GM21381 (cell line): ENCODE measurements around the gene NBPF4.
"Not testable (repeated sequence)": the region's sequence is repeated elsewhere in the genome, so short reads cannot be mapped to it uniquely, and the experiment has no call there.

Source experiments
- ATAC-seq: cut with Tn5 transposase; IDR thresholded peaks from one replicate; pipeline ENCODE4 v1.9.1; 2021; ENCODE audit warnings: mild to moderate bottlenecking, moderate library complexity; ENCODE audit not compliant: unreplicated experiment

Gene NBPF4

GRCh38 chr1:108243976-108244375 lies at the start of gene NBPF4:
NBPF4 (minus strand) TSS chr1:108244076; CDS start chr1:108243761, 315 bp downstream.
- ATAC-seq, result not testable (repeated sequence)

GRCh38 chr1:108282528-108283257 lies 38.8 kb upstream of the NBPF4 start:
- ATAC-seq, result not testable (repeated sequence)

- ATAC-seq, result not testable (repeated sequence)
Measured at GRCh38 chr1:108272485-108273327, 28.8 kb upstream of the NBPF4 start.

- not testable (repeated sequence) for ATAC-seq
Measured at GRCh38 chr1:108267097-108267496, 23.2 kb upstream of the NBPF4 start.

- ATAC-seq, result not testable (repeated sequence)
Measured at GRCh38 chr1:108261967-108262366, 18.1 kb upstream of the NBPF4 start.

GRCh38 chr1:108261519-108261918 lies 17.6 kb upstream of the NBPF4 start:
- ATAC-seq, result not testable (repeated sequence)

GRCh38 chr1:108260578-108261259 lies 16.8 kb upstream of the NBPF4 start:
- ATAC-seq, result not testable (repeated sequence)

GRCh38 chr1:108255426-108255825 lies 11.6 kb upstream of the NBPF4 start:
- ATAC-seq, result peak; percentile 88

- ATAC-seq, result not testable (repeated sequence)
Measured at GRCh38 chr1:108239426-108239825, 4.5 kb downstream of the NBPF4 start.

GRCh38 chr1:108235308-108235707 lies 8.6 kb downstream of the NBPF4 start:
- ATAC-seq, result not testable (repeated sequence)

- not testable (repeated sequence) for ATAC-seq
Measured at GRCh38 chr1:108232183-108232582, 11.7 kb downstream of the NBPF4 start.

- ATAC-seq, result not testable (repeated sequence)
Measured at GRCh38 chr1:108229976-108230375, 13.9 kb downstream of the NBPF4 start.

- not testable (repeated sequence) for ATAC-seq
Measured at GRCh38 chr1:108227772-108228171, 16.1 kb downstream of the NBPF4 start.

GRCh38 chr1:108226855-108227254 lies 17.0 kb downstream of the NBPF4 start:
- ATAC-seq, result not testable (repeated sequence)

GRCh38 chr1:108223226-108223625 lies 20.6 kb downstream of the NBPF4 start:
- not testable (repeated sequence) for ATAC-seq

GRCh38 chr1:108217515-108218174 lies 26.2 kb downstream of the NBPF4 start:
- ATAC-seq, result not testable (repeated sequence)

- ATAC-seq, result not testable (repeated sequence)
Measured at GRCh38 chr1:108217007-108217406, 26.9 kb downstream of the NBPF4 start.

- not testable (repeated sequence) for ATAC-seq
Measured at GRCh38 chr1:108216028-108216890, 27.6 kb downstream of the NBPF4 start.

- ATAC-seq, result not testable (repeated sequence)
Measured at GRCh38 chr1:108214641-108215465, 29.0 kb downstream of the NBPF4 start.
